Ammon's horn (tissue), 1 donor: ENCODE measurements around the gene MED25.
A peak's percentile ranks its signal among the peaks of the same experiment; 100 is the strongest.

Experiments
- DNase-seq: peaks from one replicate; pipeline ENCODE4 v3.0.0-alpha.2; 2016; ENCODE audit warnings: low spot score

The MED25 gene

GRCh38 chr19:49858088-49858985 is 40.2 kb downstream of the MED25 start:
- peak; percentile 63 for DNase-seq

- DNase-seq: no peak
These were observed 41.7 kb downstream of the MED25 start for GRCh38 chr19:49859682-49860335.

GRCh38 chr19:49860336-49861102 is 42.4 kb downstream of the MED25 start:
- no peak for DNase-seq

- no peak for DNase-seq
These were observed 43.0 kb downstream of the MED25 start for GRCh38 chr19:49861107-49861506.

GRCh38 chr19:49861541-49862378 is 43.7 kb downstream of the MED25 start:
- no peak for DNase-seq

- DNase-seq: no peak
These were observed 44.5 kb downstream of the MED25 start for GRCh38 chr19:49862391-49863253.

- DNase-seq: no peak
These were observed 45.3 kb downstream of the MED25 start for GRCh38 chr19:49863254-49863934.

GRCh38 chr19:49863935-49864320 is 45.8 kb downstream of the MED25 start:
- DNase-seq: no peak

GRCh38 chr19:49864890-49865289 is 46.8 kb downstream of the MED25 start:
- DNase-seq: no peak

- peak; percentile 96 for DNase-seq
These were observed 49.1 kb downstream of the MED25 start, which contains the start of gene PNKP for GRCh38 chr19:49866933-49867782. Gene PNKP (minus strand): TSS chr19:49867576. CDS start chr19:49867204, 372 bp downstream.

GRCh38 chr19:49869009-49869483 is 51.0 kb downstream of the MED25 start:
- DNase-seq: no peak

- peak; percentile 100 for DNase-seq
These were observed 51.6 kb downstream of the MED25 start for GRCh38 chr19:49869484-49870308.

GRCh38 chr19:49870309-49870901 is 52.3 kb downstream of the MED25 start:
- DNase-seq: no peak

GRCh38 chr19:49871349-49871985 is 53.4 kb downstream of the MED25 start:
- no peak for DNase-seq

- no peak for DNase-seq
These were observed 54.4 kb downstream of the MED25 start for GRCh38 chr19:49872245-49873128.

GRCh38 chr19:49873129-49873521 is 55.0 kb downstream of the MED25 start:
- DNase-seq: no peak
